Measurements from ENCODE around the gene GINS2. TPM values are rescaled to one million over a fixed set of nuclear protein-coding genes. Genes with fewer than 3 reads are reported as not detected.

The GINS2 gene
- total RNA-seq, 1 experiment from 2014 or later = 53.3 TPM

- TF ChIP-seq EZH2 (IDR thresholded peaks at IDR 0.05) (no peak), SIN3A (IDR thresholded peaks at IDR 0.05; ENCODE audit: low read depth) (no peak), ELF1 (IDR thresholded peaks at IDR 0.05; ENCODE audit: borderline replicate concordance, low read depth) (no peak), RAD21 (IDR thresholded peaks at IDR 0.05; ENCODE audit: low read depth) (no peak)
- DNase-seq (ENCODE audit: low read depth, low spot score) = no peak
- Histone ChIP-seq H2AFZ (ENCODE audit: low read depth, low read length, poor library complexity, severe bottlenecking) (no peak overlapping the region), H3K9me3 (ENCODE audit: control insufficient read depth in 1 of 2, insufficient read depth in 1 of 2, low read depth in 1 of 2, low read length in 2 of 2) (no peaks in the 10 kb centered on the region), H3K27ac (ENCODE audit: low read depth, low read length) (no peak overlapping the region), H3K4me2 (ENCODE audit: low read length) (no peak overlapping the region), H3K27me3 (ENCODE audit: insufficient read depth, low read length) (peaks cover 12% of the 10 kb centered on the region; the same call in 1 of the 2 replicates), H3K36me3 (ENCODE audit: control insufficient read depth in 1 of 2, insufficient read depth in 2 of 2, low read length in 2 of 2) (no peaks in the 10 kb centered on the region), H3K4me3 (replicated peaks in 1 of 2; ENCODE audit: low read depth in 1 of 2, low read length in 2 of 2) (no peak overlapping the region), H3K79me2 (ENCODE audit: insufficient read depth, low read length) (no peaks in the 10 kb centered on the region), H3K4me1 (ENCODE audit: control insufficient read depth in 1 of 2, insufficient read depth in 2 of 2, low read length in 2 of 2) (peaks cover 0 to 12% of the 10 kb centered on the region in 2 experiments; a peak in 1 of 4 replicates), H3K9ac (ENCODE audit: low read length) (no peak overlapping the region), H4K20me1 (ENCODE audit: insufficient read depth) (no peaks in the 10 kb centered on the region), H3K9me2 (ENCODE audit: insufficient read depth) (no peaks in the 10 kb centered on the region)
- BruUV-seq (replicated peaks) = no TSS peak
- ATAC-seq = no peak
- POLR2A ChIA-PET = no interaction called here
- CTCF ChIA-PET = no interaction called here
- RAD21 ChIA-PET (ENCODE audit: low non-redundant PET in 1 of 2, low total read pairs in 2 of 2, uncharacterized antibody in 2 of 2, unreplicated experiment in 2 of 2) = no interaction called here
- intact Hi-C loops (cut with micrococcal nuclease) = no loop called here
Measured at GRCh38 chr16:85698459-85698891, 9.7 kb upstream of the GINS2 start.

DNA sequence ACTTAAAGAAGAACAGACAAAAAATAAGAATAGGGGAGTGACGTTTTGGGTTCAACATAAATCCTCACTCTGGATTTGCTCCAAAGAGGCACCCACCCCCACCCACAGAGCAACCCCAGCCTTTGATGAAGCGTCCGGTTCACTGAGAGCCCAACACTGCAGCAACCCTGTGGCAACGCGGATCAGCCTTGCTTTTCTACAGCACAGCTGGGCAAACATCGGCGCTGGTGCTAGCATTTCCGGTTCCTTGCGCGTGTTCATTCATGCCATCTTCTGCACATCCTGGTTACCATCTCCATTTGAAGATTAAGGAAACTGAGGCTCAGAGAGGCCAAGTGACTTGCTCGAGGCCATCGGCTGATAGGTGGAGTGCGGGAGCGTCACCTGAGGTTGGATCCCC, 8.7 kb upstream of the GINS2 start:
- Histone ChIP-seq H2AFZ (ENCODE audit: low read depth, low read length, poor library complexity, severe bottlenecking) (no peak overlapping the region), H3K27me3 (ENCODE audit: insufficient read depth, low read length) (peaks cover 12% of the 10 kb centered on the region; the same call in 1 of the 2 replicates), H3K4me1 (ENCODE audit: control insufficient read depth in 1 of 2, insufficient read depth in 2 of 2, low read length in 2 of 2) (peaks cover 0 to 12% of the 10 kb centered on the region in 2 experiments; a peak in 1 of 4 replicates), H3K27ac (ENCODE audit: low read depth, low read length) (no peak overlapping the region), H3K79me2 (ENCODE audit: insufficient read depth, low read length) (no peaks in the 10 kb centered on the region), H3K4me2 (ENCODE audit: low read length) (no peak overlapping the region), H3K36me3 (ENCODE audit: control insufficient read depth in 1 of 2, insufficient read depth in 2 of 2, low read length in 2 of 2) (no peaks in the 10 kb centered on the region), H3K4me3 (replicated peaks in 1 of 2; ENCODE audit: low read depth in 1 of 2, low read length in 2 of 2) (no peak overlapping the region), H3K9me2 (ENCODE audit: insufficient read depth) (no peaks in the 10 kb centered on the region), H4K20me1 (ENCODE audit: insufficient read depth) (no peaks in the 10 kb centered on the region), H3K9ac (ENCODE audit: low read length) (no peak overlapping the region), H3K9me3 (ENCODE audit: control insufficient read depth in 1 of 2, insufficient read depth in 1 of 2, low read depth in 1 of 2, low read length in 2 of 2) (no peaks in the 10 kb centered on the region)
- no peak for DNase-seq (ENCODE audit: low read depth, low spot score)
- ATAC-seq = no peak
- POLR2A ChIA-PET = no interaction called here
- no TSS peak for BruUV-seq (replicated peaks)
- RAD21 ChIA-PET (ENCODE audit: low non-redundant PET in 1 of 2, low total read pairs in 2 of 2, uncharacterized antibody in 2 of 2, unreplicated experiment in 2 of 2) = no interaction called here
- CTCF ChIA-PET = no interaction called here
- intact Hi-C loops (cut with micrococcal nuclease) = no loop called here
- TF ChIP-seq ZFX (IDR thresholded peaks at IDR 0.05) (no peak), REST (IDR thresholded peaks at IDR 0.05; ENCODE audit: low read depth) (no peak), EZH2phosphoT487 (IDR thresholded peaks at IDR 0.05; ENCODE audit: borderline replicate concordance) (no peak), ELF1 (IDR thresholded peaks at IDR 0.05; ENCODE audit: borderline replicate concordance, low read depth) (no peak), ZNF274 (IDR thresholded peaks at IDR 0.05; ENCODE audit: low read depth, low read length) (no peak), EGR1 (IDR thresholded peaks at IDR 0.05; ENCODE audit: low read depth) (no peak), CTCF (IDR thresholded peaks at IDR 0.05 in 2 of 3, conservative IDR thresholded peaks at IDR 0.05 in 1 of 3; ENCODE audit: borderline replicate concordance in 1 of 3, insufficient read depth in 1 of 3, low read depth in 2 of 3, low read length in 2 of 3) (no peak), SIN3A (IDR thresholded peaks at IDR 0.05; ENCODE audit: low read depth) (no peak), SP1 (IDR thresholded peaks at IDR 0.05; ENCODE audit: low read depth) (no peak)
- TF ChIP-seq, protein P1, sequence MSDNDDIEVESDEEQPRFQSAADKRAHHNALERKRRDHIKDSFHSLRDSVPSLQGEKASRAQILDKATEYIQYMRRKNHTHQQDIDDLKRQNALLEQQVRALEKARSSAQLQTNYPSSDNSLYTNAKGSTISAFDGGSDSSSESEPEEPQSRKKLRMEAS (IDR thresholded peaks at IDR 0.05) = no peak
- TF ChIP-seq, protein P2, sequence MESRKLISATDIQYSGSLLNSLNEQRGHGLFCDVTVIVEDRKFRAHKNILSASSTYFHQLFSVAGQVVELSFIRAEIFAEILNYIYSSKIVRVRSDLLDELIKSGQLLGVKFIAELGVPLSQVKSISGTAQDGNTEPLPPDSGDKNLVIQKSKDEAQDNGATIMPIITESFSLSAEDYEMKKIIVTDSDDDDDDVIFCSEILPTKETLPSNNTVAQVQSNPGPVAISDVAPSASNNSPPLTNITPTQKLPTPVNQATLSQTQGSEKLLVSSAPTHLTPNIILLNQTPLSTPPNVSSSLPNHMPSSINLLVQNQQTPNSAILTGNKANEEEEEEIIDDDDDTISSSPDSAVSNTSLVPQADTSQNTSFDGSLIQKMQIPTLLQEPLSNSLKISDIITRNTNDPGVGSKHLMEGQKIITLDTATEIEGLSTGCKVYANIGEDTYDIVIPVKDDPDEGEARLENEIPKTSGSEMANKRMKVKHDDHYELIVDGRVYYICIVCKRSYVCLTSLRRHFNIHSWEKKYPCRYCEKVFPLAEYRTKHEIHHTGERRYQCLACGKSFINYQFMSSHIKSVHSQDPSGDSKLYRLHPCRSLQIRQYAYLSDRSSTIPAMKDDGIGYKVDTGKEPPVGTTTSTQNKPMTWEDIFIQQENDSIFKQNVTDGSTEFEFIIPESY (IDR thresholded peaks at IDR 0.05; ENCODE audit: extremely low read depth, insufficient replicate concordance, low read length) = no peak
